Measurements from ENCODE around the gene CDH12. TPM values are rescaled to one million over a fixed set of nuclear protein-coding genes. Genes with fewer than 3 reads are reported as not detected.
"Not testable (repeated sequence)": the region's sequence is repeated elsewhere in the genome, so short reads cannot be mapped to it uniquely, and the experiment has no call there.

Gene CDH12
- total RNA-seq, 2 experiments from 2014 or later, result not detected

- POLR2A ChIA-PET, CTCF ChIA-PET: not testable (repeated sequence)
Measured at GRCh38 chr5:22332949-22333348, 520.2 kb downstream of the CDH12 start.

GRCh38 chr5:22329683-22330082, 523.5 kb downstream of the CDH12 start:
- ChIA-PET POLR2A (no interaction called here), CTCF (no interaction called here)

- ChIA-PET POLR2A (no interaction called here), CTCF (no interaction called here)
Measured at GRCh38 chr5:22319798-22320197, 533.3 kb downstream of the CDH12 start.

GRCh38 chr5:22316294-22316693, 536.9 kb downstream of the CDH12 start:
- ChIA-PET CTCF (no interaction called here), POLR2A (no interaction called here)

- POLR2A ChIA-PET, result interaction anchor here (0.6 kb wide), 1 partner anchor 16 kb away, joined by 4 read pairs; no protein-coding TSS in a partner anchor
- CTCF ChIA-PET, result not testable (repeated sequence)
Measured at GRCh38 chr5:22315052-22315451, 538.1 kb downstream of the CDH12 start.

GRCh38 chr5:22314548-22314947, 538.6 kb downstream of the CDH12 start:
- CTCF ChIA-PET, result no interaction called here
- POLR2A ChIA-PET, result no interaction called here

- ChIA-PET CTCF (no interaction called here), POLR2A (no interaction called here)
Measured at GRCh38 chr5:22306011-22306410, 547.1 kb downstream of the CDH12 start.

GRCh38 chr5:22295832-22296231, 557.3 kb downstream of the CDH12 start:
- ChIA-PET CTCF (no interaction called here), POLR2A (no interaction called here)

- ChIA-PET CTCF (no interaction called here), POLR2A (no interaction called here)
Measured at GRCh38 chr5:22293147-22293546, 560.0 kb downstream of the CDH12 start.

- ChIA-PET CTCF (no interaction called here), POLR2A (no interaction called here)
Measured at GRCh38 chr5:22278164-22278563, 575.0 kb downstream of the CDH12 start.

- POLR2A ChIA-PET, result no interaction called here
- CTCF ChIA-PET, result no interaction called here
Measured at GRCh38 chr5:22277006-22277405, 576.1 kb downstream of the CDH12 start.

GRCh38 chr5:22265855-22266254, 587.3 kb downstream of the CDH12 start:
- CTCF ChIA-PET, POLR2A ChIA-PET: not testable (repeated sequence)

- ChIA-PET CTCF (no interaction called here), POLR2A (no interaction called here)
Measured at GRCh38 chr5:22258139-22258538, 595.0 kb downstream of the CDH12 start.

- ChIA-PET POLR2A (no interaction called here), CTCF (no interaction called here)
Measured at GRCh38 chr5:22250528-22250927, 602.6 kb downstream of the CDH12 start.

- ChIA-PET POLR2A (no interaction called here), CTCF (no interaction called here)
Measured at GRCh38 chr5:22249209-22249729, 603.9 kb downstream of the CDH12 start.

GRCh38 chr5:22245770-22246169, 607.4 kb downstream of the CDH12 start:
- ChIA-PET POLR2A (no interaction called here), CTCF (no interaction called here)

- CTCF ChIA-PET, result no interaction called here
Measured at GRCh38 chr5:22242532-22242931, 610.6 kb downstream of the CDH12 start.

GRCh38 chr5:22238047-22238446, 615.1 kb downstream of the CDH12 start:
- ChIA-PET CTCF (no interaction called here), POLR2A (no interaction called here)

More at GRCh38 chr5:22242532-22242931, 610.6 kb downstream of the CDH12 start:
- POLR2A ChIA-PET, result no interaction called here

GRCh38 chr5:22226423-22226822, 626.7 kb downstream of the CDH12 start:
- ChIA-PET POLR2A (no interaction called here), CTCF (no interaction called here)

GRCh38 chr5:22223079-22223478, 630.1 kb downstream of the CDH12 start:
- POLR2A ChIA-PET, result no interaction called here
- CTCF ChIA-PET, result no interaction called here

GRCh38 chr5:22213703-22214495, 639.2 kb downstream of the CDH12 start:
- POLR2A ChIA-PET, CTCF ChIA-PET: not testable (repeated sequence)

Data from activated CD8-positive, alpha-beta memory T cell treated with anti-CD3 and anti-CD28 coated beads for 36 hours (primary cell).